IMR-90 (cell line): ENCODE data around the gene POU6F1. TPM values are rescaled to one million over a fixed set of nuclear protein-coding genes. Genes with fewer than 3 reads are reported as not detected.

Experiments used
- ATAC-seq: fragments of 200-7000 bp; cut with Tn5 transposase; 2 replicates; pipeline ENCODE4 v1.9.1; 2020; ENCODE audit warnings: low read depth, mild to moderate bottlenecking, moderate library complexity
- BruUV-seq: library from RNA; stranded (reverse); fragments of 400-500 nt; replicated peaks from 2 replicates; lab custom pipeline; 2021; lab: Mats Ljungman, UMichigan
- CTCF ChIA-PET: fragments of 300-600 bp; formaldehyde crosslinking; extraction: SDS; loops from one replicate; lab custom pipeline; 2021; ENCODE audit warnings: antibody characterized with exemption; lab: Yijun Ruan, JAX
- POLR2A ChIA-PET: fragments of 300-600 bp; sonication (Branson Sonifier 250); formaldehyde crosslinking; loops from one replicate; lab custom pipeline; 2022; ENCODE audit warnings: antibody characterized with exemption; ENCODE audit not compliant: unreplicated experiment; lab: Charles Lee
- DNase-seq: peaks from one replicate; pipeline ENCODE4 v3.0.0; 2013
- H2AFZ ChIP-seq: replicated peaks from 2 replicates; pipeline ENCODE3; 2013; ENCODE audit warnings: low read length, mild to moderate bottlenecking; ENCODE audit not compliant: poor library complexity
- H2AK5ac ChIP-seq: 2 replicates; pipeline ENCODE4 v1.6.1; 2013; ENCODE audit warnings: low read depth, low read length, inconsistent platforms
- H2AK9ac ChIP-seq: replicated peaks from 2 replicates; pipeline ENCODE3; 2013; ENCODE audit warnings: mild to moderate bottlenecking, low read depth, low read length, moderate library complexity; ENCODE audit not compliant: poor library complexity
- H2BK120ac ChIP-seq: 2 replicates; pipeline ENCODE4 v1.6.1; 2013; ENCODE audit warnings: low read depth, low read length, inconsistent platforms
- H2BK15ac ChIP-seq: 3 replicates; pipeline ENCODE4 v1.6.1; 2013; ENCODE audit warnings: low read depth, low read length, inconsistent platforms
- H2BK20ac ChIP-seq: 2 replicates; pipeline ENCODE4 v1.6.1; 2013; ENCODE audit warnings: low read depth, mild to moderate bottlenecking, inconsistent platforms, low read length, moderate library complexity
- H2BK5ac ChIP-seq: 2 replicates; pipeline ENCODE4 v1.6.1; 2013; ENCODE audit warnings: mild to moderate bottlenecking, low read depth, low read length, inconsistent platforms; ENCODE audit not compliant: poor library complexity, severe bottlenecking
- H3K14ac ChIP-seq: replicated peaks from 2 replicates; pipeline ENCODE4 v1.6.1; 2013; ENCODE audit warnings: low read depth, low read length, inconsistent platforms
- H3K18ac ChIP-seq: 2 replicates; pipeline ENCODE4 v1.6.1; 2013; ENCODE audit warnings: low read depth, low read length, control low read depth
- H3K23ac ChIP-seq: 2 replicates; pipeline ENCODE4 v1.6.1; 2013; ENCODE audit warnings: low read depth, low read length, inconsistent platforms
- H3K27ac ChIP-seq: 2 replicates; pipeline ENCODE4 v1.5.1; 2013; ENCODE audit warnings: mild to moderate bottlenecking, control low read depth, low read length; ENCODE audit not compliant: insufficient read depth
- H3K27me3 ChIP-seq: 2 replicates; pipeline ENCODE4 v1.6.1; 2013; ENCODE audit warnings: low read length; ENCODE audit not compliant: control insufficient read depth, insufficient read depth
- H3K36me3 ChIP-seq: 2 replicates; pipeline ENCODE4 v1.6.1; 2013; ENCODE audit warnings: low read length, mixed read lengths; ENCODE audit not compliant: control insufficient read depth, insufficient read depth
- H3K4ac ChIP-seq: 2 replicates; pipeline ENCODE4 v1.6.1; 2013; ENCODE audit warnings: low read depth, low read length, inconsistent platforms
- H3K4me1 ChIP-seq: 2 replicates; pipeline ENCODE4 v1.6.1; 2013; ENCODE audit warnings: low read length, mixed read lengths; ENCODE audit not compliant: control insufficient read depth, insufficient read depth
- H3K4me2 ChIP-seq: 2 replicates; pipeline ENCODE4 v1.6.1; 2013; ENCODE audit warnings: low read depth, mild to moderate bottlenecking, control low read depth, low read length, moderate library complexity
- H3K4me3 ChIP-seq: 2 replicates; pipeline ENCODE4 v1.5.1; 2013; ENCODE audit warnings: low read depth, mild to moderate bottlenecking, control low read depth, low read length, moderate library complexity; ENCODE audit not compliant: insufficient read depth
- H3K56ac ChIP-seq: 2 replicates; pipeline ENCODE4 v1.6.1; 2013; ENCODE audit warnings: low read length, inconsistent platforms; ENCODE audit not compliant: insufficient read depth; ENCODE audit errors: extremely low read depth
- H3K79me1 ChIP-seq, 2 experiments: 2 replicates each; pipeline ENCODE4 v1.6.1; 2013; ENCODE audit warnings: low read length in 2 of 2, inconsistent platforms in 1 of 2, low read depth in 1 of 2
- H3K9ac ChIP-seq: 2 replicates; pipeline ENCODE4 v1.6.1; 2013; ENCODE audit warnings: low read depth, low read length, control low read depth
- H3K9me1 ChIP-seq: 2 replicates; pipeline ENCODE4 v1.6.1; 2013; ENCODE audit warnings: low read length, inconsistent platforms; ENCODE audit not compliant: insufficient read depth
- H3K9me3 ChIP-seq: 2 replicates; pipeline ENCODE4 v1.6.1; 2013; ENCODE audit warnings: low read length; ENCODE audit not compliant: control insufficient read depth, insufficient read depth
- H4K20me1 ChIP-seq: 2 replicates; pipeline ENCODE4 v1.6.1; 2013; ENCODE audit warnings: low read length, inconsistent platforms; ENCODE audit not compliant: insufficient read depth
- H4K5ac ChIP-seq: 2 replicates; pipeline ENCODE4 v1.6.1; 2013; ENCODE audit warnings: mild to moderate bottlenecking, low read depth, low read length, control low read depth
- H4K8ac ChIP-seq, 2 experiments: 2 replicates each; pipeline ENCODE4 v1.6.1; 2013; ENCODE audit warnings: low read depth in 2 of 2, low read length in 2 of 2, control low read depth in 1 of 2, inconsistent platforms in 1 of 2
- H4K91ac ChIP-seq: 2 replicates; pipeline ENCODE4 v1.6.1; 2013; ENCODE audit warnings: low read depth, low read length, inconsistent platforms; ENCODE audit not compliant: insufficient read depth
- BHLHE40 ChIP-seq: fragments of 150-350 bp; IDR thresholded peaks from 2 replicates; pipeline ENCODE4 v1.6.1; 2016; ENCODE audit warnings: mild to moderate bottlenecking, low read depth, low read length
- CEBPB ChIP-seq: IDR thresholded peaks from 2 replicates; pipeline ENCODE4 v1.6.1; 2012; ENCODE audit warnings: low read depth, low read length, improper control_type of control experiment
- CTCF ChIP-seq: conservative IDR thresholded peaks from 2 replicates; pipeline ENCODE4 v1.5.1; 2012; ENCODE audit warnings: mild to moderate bottlenecking, low read depth, low read length, improper control_type of control experiment
- ELK1 ChIP-seq: fragments of 150-350 bp; IDR thresholded peaks from 2 replicates; pipeline ENCODE4 v1.6.1; 2016; ENCODE audit warnings: low read depth, mild to moderate bottlenecking, low read length, moderate library complexity, borderline replicate concordance
- FOS ChIP-seq: fragments of 150-350 bp; IDR thresholded peaks from 2 replicates; pipeline ENCODE4 v1.6.1; 2016; ENCODE audit warnings: low read depth, low read length
- MAFK ChIP-seq: IDR thresholded peaks from 2 replicates; pipeline ENCODE4 v1.6.1; 2012; ENCODE audit warnings: low read depth, low read length, improper control_type of control experiment
- MXI1 ChIP-seq: IDR thresholded peaks from 2 replicates; pipeline ENCODE4 v1.6.1; 2012; ENCODE audit warnings: low read depth, mild to moderate bottlenecking, low read length, moderate library complexity, borderline replicate concordance
- NFE2L2 ChIP-seq: fragments of 150-350 bp; IDR thresholded peaks from 2 replicates; pipeline ENCODE4 v1.6.1; 2016; ENCODE audit warnings: low read depth, mild to moderate bottlenecking, low read length
- POLR2A ChIP-seq: IDR thresholded peaks from 2 replicates; pipeline ENCODE4 v1.6.1; 2012; ENCODE audit warnings: mild to moderate bottlenecking, low read depth, low read length
- RAD21 ChIP-seq: IDR thresholded peaks from 2 replicates; pipeline ENCODE4 v1.6.1; 2012; ENCODE audit warnings: low read length, improper control_type of control experiment
- RFX5 ChIP-seq: IDR thresholded peaks from 2 replicates; pipeline ENCODE4 v1.8.0; 2012; ENCODE audit warnings: low read depth, mild to moderate bottlenecking, low read length, moderate library complexity
- SMC3 ChIP-seq: fragments of 150-350 bp; IDR thresholded peaks from 2 replicates; pipeline ENCODE4 v1.6.1; 2016; ENCODE audit warnings: low read depth, mild to moderate bottlenecking, antibody characterized with exemption, low read length, moderate library complexity
- USF2 ChIP-seq: fragments of 150-350 bp; IDR thresholded peaks from 2 replicates; pipeline ENCODE4 v1.6.1; 2017; ENCODE audit warnings: mild to moderate bottlenecking, antibody characterized with exemption, low read length, low read depth
- WGBS, 2 experiments: methylation state at CpG; one replicate each; pipeline versions ENCODE4 v1.1.5 to v1.1.7; 2013; ENCODE audit warnings: missing lambda C conversion rate in 2 of 2; ENCODE audit not compliant: insufficient read length in 1 of 2; ENCODE audit errors: extremely low coverage in 2 of 2; 5-methylcytosine and 5-hydroxymethylcytosine counted together
- dilution Hi-C: fragments of 300-500 bp; cut with HindIII; formaldehyde crosslinking; loops from one replicate; pipeline ENCODE4 v1.14.3; 2018; ENCODE audit warnings: low sequenced_read_pairs; ENCODE audit not compliant: unreplicated experiment
- in situ Hi-C: fragments of 300-500 bp; cut with MboI; formaldehyde crosslinking; loops from 3 replicates; pipeline ENCODE4 v1.14.3; 2019; ENCODE audit warnings: low sequenced_read_pairs, inconsistent platforms, mixed read lengths
- intact Hi-C: fragments of 100-400 bp; cut with micrococcal nuclease; formaldehyde crosslinking; loops from 2 replicates; pipeline ENCODE4 v1.10.0; 2022
- polyA plus RNA-seq, 3 experiments: library from polyadenylated mRNA; depleted of rRNA; stranded (reverse); fragments of >200 nt; gene quantifications; 2 replicates each; pipeline ENCODE4 v1.2.3, GENCODE V29; 2012; ENCODE audit warnings: low replicate concordance in 1 of 3
- total RNA-seq: library from RNA; depleted of rRNA; stranded (reverse); fragments of >200 nt; gene quantifications from 2 replicates; pipeline ENCODE4 v1.2.3, GENCODE V29; 2012

POU6F1 gene
- total and polyA plus RNA-seq, 2 of the 4 experiments (the other 2 are of a cell fraction): 0.90 to 3.6 TPM

- Histone ChIP-seq H4K8ac (no peak overlapping the region), H3K9me3 (no peaks in the 10 kb centered on the region), H2AK5ac (no peak overlapping the region), H2AFZ (no peak overlapping the region), H3K14ac (no peak overlapping the region), H3K79me1 (no peaks in the 10 kb centered on the region), H2BK15ac (no peak overlapping the region), H3K9me1 (peaks cover 7% of the 10 kb centered on the region), H3K27ac (no peak overlapping the region), H3K4ac (no peak overlapping the region), H3K18ac (no peak overlapping the region), H2AK9ac (no peak overlapping the region), H4K20me1 (no peaks in the 10 kb centered on the region), H3K23ac (no peak overlapping the region), H3K4me2 (no peak overlapping the region), H2BK20ac (no peak overlapping the region), H3K4me3 (no peak overlapping the region), H3K27me3 (no peaks in the 10 kb centered on the region), H2BK5ac (no peak overlapping the region), H3K36me3 (peaks cover 10% of the 10 kb centered on the region; the same call in 1 of the 2 replicates), H4K91ac (no peak overlapping the region), H3K56ac (no peak overlapping the region), H3K4me1 (no peaks in the 10 kb centered on the region; the same call in 1 of the 2 replicates), H4K5ac (no peak overlapping the region), H2BK120ac (no peak overlapping the region), H3K9ac (no peak overlapping the region)
- no TSS peak for BruUV-seq
- no peak for ATAC-seq
- intact Hi-C loops: no loop called here
- dilution Hi-C loops: no loop called here
- TF ChIP-seq FOS (no peak), CTCF (no peak), NFE2L2 (no peak), SMC3 (no peak), RAD21 (no peak), ELK1 (no peak), BHLHE40 (no peak), MAFK (no peak), MXI1 (no peak), RFX5 (no peak), CEBPB (no peak), USF2 (no peak), POLR2A (no peak)
- no peak for DNase-seq
- POLR2A ChIA-PET: no interaction called here
- CTCF ChIA-PET: no interaction called here
- WGBS, 2 experiments: 90% methylated on average over 2 of the region's 10 CpGs; no CpG with 5 or more reads in 1 of the 2 experiments
- in situ Hi-C loops: no loop called here
Observed at GRCh38 chr12:51199366-51199945, 18.4 kb downstream of the POU6F1 start.
